ENCODE data around the gene SLC16A9.

DNA sequence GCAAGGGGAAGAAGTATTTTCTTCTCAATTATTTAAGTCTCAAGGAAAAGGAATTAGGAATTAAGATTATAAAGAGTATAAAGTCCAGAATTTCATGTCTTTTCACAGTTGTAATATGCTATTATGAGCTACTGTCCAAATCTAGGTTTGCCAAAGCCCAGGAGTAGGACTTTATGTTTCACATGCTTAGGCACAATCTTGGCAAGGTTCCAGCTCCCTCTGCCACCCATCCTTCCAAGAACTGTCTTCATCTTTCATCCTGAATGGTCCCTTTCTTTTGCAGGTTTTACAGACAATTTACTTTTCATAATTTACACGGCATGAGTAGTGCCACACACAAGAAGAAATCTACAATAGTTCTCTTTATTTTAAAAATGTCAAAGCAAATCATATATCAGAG, 29.5 kb downstream of the SLC16A9 start:
- TF ChIP-seq EZH2phosphoT487 (IDR thresholded peaks at IDR 0.05; ENCODE audit: insufficient read depth, low read depth) (no peak), EZH2 (IDR thresholded peaks at IDR 0.05; ENCODE audit: insufficient read depth, poor library complexity, severe bottlenecking) (no peak)

Measured in GM23248 (cell line).